ENCODE results near the gene NPTX1.

DNA sequence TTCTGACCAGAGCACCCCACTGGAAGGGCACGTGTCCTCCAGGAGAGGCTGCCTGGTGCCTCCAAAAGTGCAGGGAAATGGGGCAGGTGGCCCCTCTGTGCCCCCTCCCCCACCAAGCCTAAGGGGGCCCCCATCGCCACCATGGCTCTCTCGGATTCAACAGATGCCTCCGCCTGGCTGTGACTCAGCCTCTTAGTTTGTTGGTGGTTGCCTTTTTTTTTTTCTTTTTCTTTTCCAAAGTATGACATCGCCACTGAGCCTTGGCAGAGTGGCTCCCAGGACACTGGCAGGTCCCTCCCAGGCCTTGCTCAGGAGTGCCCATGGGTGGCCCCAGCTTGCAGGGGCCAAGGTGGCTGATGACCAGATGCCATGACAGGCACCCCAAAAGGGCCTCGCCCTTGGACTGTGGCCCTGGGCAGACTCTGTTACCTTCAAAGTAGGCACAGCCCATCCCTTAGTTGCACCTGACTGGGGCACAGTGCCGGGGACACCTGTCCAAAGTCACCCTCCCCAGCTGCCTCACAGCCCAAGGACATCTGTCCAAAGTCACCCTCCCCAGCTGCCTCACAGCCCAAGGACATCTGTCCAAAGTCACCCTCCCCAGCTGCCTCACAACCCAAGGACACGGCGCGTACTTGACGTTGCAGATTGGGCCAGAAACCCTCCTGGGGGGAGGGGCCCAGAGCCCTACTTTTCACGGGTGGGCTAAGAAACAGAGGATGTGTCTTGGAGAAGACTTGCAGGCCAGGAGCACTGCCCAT is 29.6 kb downstream of the NPTX1 start:
- no peak for TF ChIP-seq POLR2AphosphoS5 (IDR thresholded peaks at IDR 0.05; ENCODE audit: low read depth, low read length)
- TF ChIP-seq REST (IDR thresholded peaks at IDR 0.05; ENCODE audit: insufficient read depth in 1 of 2, low read depth in 2 of 2, low read length in 2 of 2), result no peak
- TF ChIP-seq FOXP2 (optimal IDR thresholded peaks at IDR 0.05; ENCODE audit: borderline replicate concordance, extremely low read depth, extremely low read length, insufficient read depth), result no peak
